HEK293T (cell line): ENCODE data around the gene ZBTB25.

Experiments
- BHLHE40 ChIP-seq: fragments of 450-650 bp; IDR thresholded peaks from 2 replicates; pipeline ENCODE4 v1.6.1; 2016; ENCODE audit warnings: mild to moderate bottlenecking, moderate library complexity, borderline replicate concordance
- CTBP1 ChIP-seq: fragments of 450-650 bp; IDR thresholded peaks from 2 replicates; pipeline ENCODE4 v1.6.1; 2016; ENCODE audit warnings: borderline replicate concordance
- FOXA1 ChIP-seq: fragments of 450-650 bp; IDR thresholded peaks from 2 replicates; pipeline ENCODE4 v1.6.1; 2016; ENCODE audit warnings: mild to moderate bottlenecking
- FOXK2 ChIP-seq: fragments of 450-650 bp; IDR thresholded peaks from 2 replicates; pipeline ENCODE4 v1.6.1; 2016; ENCODE audit warnings: mild to moderate bottlenecking
- FOXM1 ChIP-seq: fragments of 450-650 bp; IDR thresholded peaks from 2 replicates; pipeline ENCODE4 v1.6.1; 2017; ENCODE audit warnings: mild to moderate bottlenecking, borderline replicate concordance
- HDGF ChIP-seq: fragments of 450-650 bp; IDR thresholded peaks from 2 replicates; pipeline ENCODE4 v1.6.1; 2017; ENCODE audit warnings: antibody characterized with exemption, borderline replicate concordance
- SP1 ChIP-seq: fragments of 450-650 bp; IDR thresholded peaks from 2 replicates; pipeline ENCODE4 v1.6.1; 2017
- SUZ12 ChIP-seq: fragments of 450-650 bp; IDR thresholded peaks from 2 replicates; pipeline ENCODE4 v1.6.1; 2016; ENCODE audit warnings: mild to moderate bottlenecking
- TARDBP ChIP-seq: fragments of 450-650 bp; IDR thresholded peaks from 2 replicates; pipeline ENCODE4 v1.6.1; 2016
- ZNF384 ChIP-seq: fragments of 450-650 bp; IDR thresholded peaks from 2 replicates; pipeline ENCODE4 v1.6.1; 2016

DNA sequence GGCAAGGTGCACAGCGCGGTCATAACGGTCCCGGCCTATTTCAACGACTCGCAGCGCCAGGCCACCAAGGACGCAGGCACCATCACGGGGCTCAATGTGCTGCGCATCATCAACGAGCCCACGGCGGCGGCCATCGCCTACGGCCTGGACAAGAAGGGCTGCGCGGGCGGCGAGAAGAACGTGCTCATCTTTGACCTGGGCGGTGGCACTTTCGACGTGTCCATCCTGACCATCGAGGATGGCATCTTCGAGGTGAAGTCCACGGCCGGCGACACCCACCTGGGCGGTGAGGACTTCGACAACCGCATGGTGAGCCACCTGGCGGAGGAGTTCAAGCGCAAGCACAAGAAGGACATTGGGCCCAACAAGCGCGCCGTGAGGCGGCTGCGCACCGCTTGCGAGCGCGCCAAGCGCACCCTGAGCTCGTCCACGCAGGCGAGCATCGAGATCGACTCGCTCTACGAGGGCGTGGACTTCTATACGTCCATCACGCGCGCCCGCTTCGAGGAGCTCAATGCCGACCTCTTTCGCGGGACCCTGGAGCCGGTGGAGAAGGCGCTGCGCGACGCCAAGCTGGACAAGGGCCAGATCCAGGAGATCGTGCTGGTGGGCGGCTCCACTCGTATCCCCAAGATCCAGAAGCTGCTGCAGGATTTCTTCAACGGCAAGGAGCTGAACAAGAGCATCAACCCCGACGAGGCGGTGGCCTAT lies 37.8 kb upstream of the ZBTB25 start:
- TF ChIP-seq FOXA1 (no peak), ZNF384 (no peak), FOXK2 (no peak), FOXM1 (no peak), SUZ12 (no peak), BHLHE40 (no peak), SP1 (no peak), HDGF (no peak), CTBP1 (no peak), TARDBP (no peak)
